Activated gamma-delta T cell treated with Interleukin-2 at 50 U/mL for 16 hours (primary cell): ENCODE measurements around the gene SBF2.

Experiments
- DNase-seq: peaks from one replicate; pipeline ENCODE4 v3.0.0-alpha.2; 2020

Gene SBF2

GRCh38 chr11:10293423-10294289 lies at the start of gene SBF2:
Gene SBF2, minus strand, starts transcription at chr11:10294219. Its CDS starts 150 bp downstream, at chr11:10294069.
- peak; percentile 76 for DNase-seq

DNA sequence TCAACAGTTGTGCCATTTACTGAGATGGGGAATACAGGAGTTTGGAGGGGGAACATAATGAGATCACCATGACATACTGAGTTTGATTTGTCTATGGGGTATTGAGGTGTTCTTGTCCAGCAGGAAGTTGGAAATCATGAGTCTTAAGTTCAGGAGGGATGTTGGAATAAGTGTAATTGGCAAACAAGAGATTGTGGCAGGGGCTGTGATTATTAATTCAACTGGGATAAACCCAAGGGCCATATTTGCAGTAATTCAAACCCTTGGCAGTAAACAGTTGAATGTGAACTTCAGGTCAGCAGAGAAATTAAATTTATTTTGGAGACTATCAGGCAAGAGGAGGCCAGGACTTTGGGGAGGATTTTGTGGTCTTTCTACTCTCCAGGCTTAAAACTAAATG lies 44.3 kb upstream of the SBF2 start:
- no peak for DNase-seq

DNA sequence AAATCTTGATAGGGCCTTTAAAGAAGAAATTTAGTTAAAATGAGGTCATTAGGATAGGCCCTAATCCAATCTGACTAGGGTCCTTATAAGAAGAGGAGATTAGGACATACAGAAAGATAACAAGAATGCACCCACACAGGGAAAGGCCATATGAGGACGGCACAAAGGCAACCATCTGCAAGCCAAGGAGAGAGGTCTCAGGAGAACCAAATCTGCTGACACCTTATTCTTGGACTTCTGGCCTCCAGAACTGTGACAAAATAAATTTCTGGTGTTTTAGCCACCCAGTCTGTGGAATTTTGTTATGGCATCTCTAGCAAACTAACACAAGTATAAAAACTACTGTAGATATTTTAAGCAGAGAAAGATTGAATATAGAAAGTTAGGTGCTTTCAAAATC lies 39.5 kb upstream of the SBF2 start:
- no peak for DNase-seq

DNA sequence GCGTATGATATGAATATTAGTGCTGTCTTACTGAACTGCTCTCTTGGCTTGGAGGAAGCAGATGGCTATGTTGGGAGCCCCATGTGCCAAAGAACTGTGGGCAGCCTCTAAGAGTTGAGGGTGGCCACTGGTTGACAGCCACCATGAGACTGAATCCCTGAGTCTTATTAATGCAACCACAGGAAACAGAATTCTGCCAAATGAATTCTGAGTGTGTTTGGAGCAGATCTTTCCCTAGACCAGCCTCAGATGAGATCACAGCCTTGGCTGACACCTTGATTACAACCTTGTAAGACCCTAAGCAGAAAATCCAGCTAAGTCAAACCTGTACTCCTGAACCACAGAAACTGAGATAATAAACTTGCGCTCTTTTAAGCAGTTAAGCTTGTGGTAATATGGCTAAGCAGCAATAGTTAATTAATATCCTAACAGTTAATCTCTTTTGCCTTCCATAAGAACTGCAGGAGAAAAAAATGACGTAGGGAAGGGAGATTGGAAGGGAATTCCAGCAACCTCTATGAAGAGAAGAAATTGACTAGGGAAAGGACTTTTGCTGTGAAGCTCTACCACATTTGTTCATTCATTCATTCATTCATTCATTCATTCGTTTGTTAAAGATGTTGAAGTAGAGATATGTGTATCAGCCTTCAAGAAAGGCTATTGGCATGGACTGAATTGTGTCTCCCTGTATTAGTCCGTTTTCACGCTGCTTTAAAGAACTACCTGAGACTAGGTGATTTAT lies 37.7 kb upstream of the SBF2 start:
- DNase-seq, result no peak

DNA sequence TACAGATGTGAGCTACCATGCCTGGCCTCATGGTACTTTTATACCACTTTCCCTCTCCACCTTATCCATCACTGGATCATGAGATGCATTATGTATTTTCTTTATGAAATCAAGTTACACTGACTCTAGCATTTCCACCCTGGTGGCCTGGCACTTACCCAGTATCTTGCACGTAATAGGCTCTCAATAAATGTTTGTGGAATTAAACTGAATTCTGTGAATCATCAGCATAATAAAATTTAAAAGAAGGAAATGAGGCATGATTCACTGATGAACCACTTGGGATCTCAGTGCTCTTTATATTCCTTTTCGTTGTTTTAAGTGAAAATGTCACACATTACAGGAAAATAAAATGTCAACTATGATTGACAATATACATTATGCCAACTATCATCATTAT lies 35.9 kb upstream of the SBF2 start:
- no peak for DNase-seq

DNA sequence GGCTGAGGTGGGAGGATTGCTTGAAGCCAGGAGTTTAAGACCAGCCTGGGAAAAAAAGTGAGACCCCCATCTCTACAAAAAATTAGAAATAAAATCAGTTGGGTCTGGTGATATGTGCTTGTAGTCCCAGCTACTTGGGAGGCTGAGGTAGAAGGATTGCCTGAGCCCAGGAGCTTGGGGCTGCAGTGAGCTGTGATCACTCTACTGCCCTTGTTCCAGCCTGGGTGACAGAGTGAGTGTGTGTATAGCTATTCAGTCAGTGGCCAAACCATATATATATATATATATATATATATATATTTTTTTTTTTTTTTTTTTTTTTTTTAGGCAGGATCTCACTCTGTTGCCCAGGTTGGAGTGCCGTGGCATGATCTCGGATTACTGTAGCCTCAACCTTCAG lies 35.3 kb upstream of the SBF2 start:
- DNase-seq, result no peak

GRCh38 chr11:10328314-10329098 lies 34.5 kb upstream of the SBF2 start:
- DNase-seq, result no peak

- no peak for DNase-seq
These were observed 33.2 kb upstream of the SBF2 start for GRCh38 chr11:10327254-10327653.

- DNase-seq, result no peak
These were observed 32.3 kb upstream of the SBF2 start for GRCh38 chr11:10326012-10326964.

- DNase-seq, result no peak
These were observed 31.4 kb upstream of the SBF2 start for GRCh38 chr11:10325277-10326011.

DNA sequence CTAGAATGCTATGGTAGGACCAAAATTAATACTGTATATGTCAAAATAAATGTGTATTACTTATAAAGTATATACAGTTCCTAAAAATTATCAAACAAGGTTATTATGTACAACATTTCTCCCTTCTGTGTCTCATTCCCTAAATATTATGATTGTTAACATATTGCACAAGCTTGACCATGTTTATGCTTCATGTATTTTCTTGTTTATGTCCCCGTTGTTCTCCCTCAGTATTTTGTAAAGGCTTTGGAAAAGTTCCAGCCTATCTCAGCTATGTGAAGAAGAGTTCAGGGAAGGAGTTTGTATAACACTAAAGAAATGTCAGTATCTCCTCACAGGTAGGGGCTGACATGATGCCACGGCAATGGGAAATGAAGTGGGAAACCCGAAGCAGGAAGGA lies 30.5 kb upstream of the SBF2 start:
- DNase-seq, result no peak

DNA sequence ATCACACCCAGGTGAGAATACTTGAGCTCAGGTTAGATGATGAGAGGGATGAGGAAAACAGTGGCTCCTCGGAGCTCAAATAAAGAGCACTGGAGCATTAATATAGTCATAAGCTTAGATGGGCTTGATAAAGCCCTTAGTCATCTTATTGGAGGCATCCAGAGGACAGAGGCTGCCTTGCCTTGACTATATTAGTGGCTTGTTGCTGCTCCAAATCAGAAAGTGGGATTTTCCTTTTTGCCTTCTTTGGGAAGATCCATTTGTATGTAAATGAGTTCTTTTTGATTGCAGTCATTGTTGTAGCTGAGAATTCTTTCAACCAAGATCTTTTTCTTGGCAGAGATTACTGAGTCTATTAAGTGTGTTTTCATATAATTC lies 29.8 kb upstream of the SBF2 start:
- no peak for DNase-seq

GRCh38 chr11:10322830-10323792 lies 29.1 kb upstream of the SBF2 start:
- DNase-seq, result peak; percentile 20

- DNase-seq, result no peak
These were observed 28.4 kb upstream of the SBF2 start for GRCh38 chr11:10322401-10322800.

- DNase-seq, result no peak
These were observed 26.9 kb upstream of the SBF2 start for GRCh38 chr11:10320736-10321465.

DNA sequence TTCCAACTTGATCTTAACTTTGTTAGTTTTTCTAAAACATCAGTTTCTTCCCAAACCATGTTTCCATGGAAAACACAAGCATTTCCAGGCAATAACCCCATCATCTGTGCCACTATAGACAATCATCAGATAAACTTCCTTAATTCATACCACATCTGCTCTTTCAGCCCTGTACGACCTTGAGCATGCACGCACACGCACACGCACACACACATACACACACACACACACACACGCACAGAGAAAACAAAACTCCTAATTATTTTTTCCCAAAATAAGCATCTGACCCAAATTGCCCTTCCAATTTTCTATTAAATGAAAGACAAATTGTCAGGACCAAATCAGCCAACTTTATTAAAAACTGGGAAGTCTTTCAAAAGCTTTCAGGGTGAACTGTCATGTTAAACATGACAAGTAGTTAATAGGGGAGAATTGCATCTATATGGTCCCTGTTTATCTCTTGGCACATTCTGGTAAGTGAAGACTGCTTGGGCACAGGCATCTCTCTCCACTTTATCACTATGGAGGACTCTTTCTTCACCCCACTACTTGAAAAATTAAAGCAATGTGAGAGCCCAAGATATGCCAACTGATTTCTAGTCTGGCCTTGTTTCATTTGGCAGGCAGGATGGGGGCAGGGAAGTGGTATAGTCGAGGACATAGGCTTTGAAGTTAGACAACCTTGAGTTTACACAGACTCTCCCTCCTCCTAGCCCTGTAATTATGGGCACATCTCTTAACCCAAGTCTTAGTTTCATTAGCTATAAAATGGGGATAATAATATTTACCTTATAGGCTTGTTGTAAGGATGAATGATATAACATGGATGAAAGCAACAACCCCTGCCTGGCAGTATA lies 25.9 kb upstream of the SBF2 start:
- no peak for DNase-seq

DNA sequence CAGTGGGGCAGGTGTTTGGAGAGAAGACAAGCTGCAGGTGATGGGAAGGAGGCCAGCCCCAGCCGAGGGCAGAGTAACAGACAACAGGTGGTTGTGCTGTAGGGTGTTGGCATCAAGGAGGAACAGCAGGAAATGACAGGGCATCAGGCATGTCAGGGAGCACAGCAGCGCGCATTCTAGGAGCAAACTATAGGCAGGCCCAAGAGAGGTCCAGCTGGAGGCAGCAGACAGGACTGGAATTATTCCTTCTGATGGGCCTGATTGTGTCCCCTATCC lies 24.4 kb upstream of the SBF2 start:
- no peak for DNase-seq

DNA sequence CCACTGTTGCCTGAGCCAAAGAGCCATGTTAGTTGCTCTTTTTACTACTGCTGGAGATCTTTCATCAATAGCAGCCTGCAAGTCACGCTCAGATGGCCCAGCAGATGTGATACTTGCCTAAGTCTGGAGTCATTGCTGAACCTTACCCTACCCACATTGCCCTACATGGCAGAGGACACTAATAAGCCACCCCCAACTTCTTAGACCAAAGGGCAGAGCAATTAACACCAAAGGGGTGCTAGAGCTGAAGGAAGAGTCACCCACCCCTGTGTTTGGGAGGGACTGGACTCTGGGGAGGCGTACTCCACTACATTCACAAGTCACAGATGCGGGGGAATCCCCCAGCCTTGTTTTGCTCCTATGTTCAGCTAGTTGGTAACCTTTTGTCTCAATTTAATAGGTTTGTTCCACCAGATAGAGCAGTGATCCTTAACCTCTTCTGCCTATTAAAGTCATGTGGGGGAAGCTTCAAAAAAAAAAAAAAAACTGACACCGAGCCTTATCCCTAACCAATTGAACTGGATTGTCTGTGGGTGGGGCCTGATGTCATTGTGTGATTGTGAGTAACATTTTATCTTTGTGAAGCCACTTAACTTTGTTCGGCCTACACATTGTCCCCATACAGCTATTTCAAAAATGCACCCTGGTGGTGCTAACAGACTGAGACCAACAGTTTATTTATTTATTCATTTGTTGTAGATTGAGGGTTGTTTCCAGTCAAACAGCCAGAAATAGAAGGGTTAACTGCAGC lies 23.9 kb upstream of the SBF2 start:
- DNase-seq, result no peak
